Epithelial cell of proximal tubule (primary cell): Measurements from ENCODE around the gene C1orf210. TPM values are rescaled to one million over a fixed set of nuclear protein-coding genes. Genes with fewer than 3 reads are reported as not detected.
A peak's percentile ranks its signal among the peaks of the same experiment; 100 is the strongest.

ENCODE experiments used
- DNase-seq: peaks from one replicate; pipeline ENCODE4 v3.0.0-alpha.2; 2011; ENCODE audit warnings: low read depth
- H3K4me3 ChIP-seq: 2 replicates; pipeline ENCODE4 v1.5.1; 2011; ENCODE audit warnings: low read depth, mild to moderate bottlenecking, low read length
- CTCF ChIP-seq: conservative IDR thresholded peaks from 2 replicates; pipeline ENCODE4 v1.5.1; 2012; ENCODE audit warnings: low read depth, mild to moderate bottlenecking, low read length
- total RNA-seq: library from RNA; depleted of rRNA; stranded (reverse); fragments of >200 nt; gene quantifications from 2 replicates; pipeline ENCODE4 v1.2.3, GENCODE V29; 2015

The C1orf210 gene
- total RNA-seq, result 0.29 and 2.5 TPM in 2 replicates

- peak; percentile 38 for TF ChIP-seq CTCF
- DNase-seq, result no peak
- H3K4me3 ChIP-seq, result peak within 1 kb of the TSS; percentile 18
These were observed at the start of gene C1orf210 for GRCh38 chr1:43285269-43285990. TSS of gene C1orf210 (minus strand) at chr1:43285581. CDS start at chr1:43283270, 2,311 bp downstream.

- H3K4me3 ChIP-seq, result no peak overlapping the region
- no peak for DNase-seq
- TF ChIP-seq CTCF, result peak; percentile 13
These were observed 49.2 kb upstream of the C1orf210 start for GRCh38 chr1:43334453-43335205.

- no peak for TF ChIP-seq CTCF
- no peak for DNase-seq
- H3K4me3 ChIP-seq, result no peak overlapping the region
These were observed 46.3 kb upstream of the C1orf210 start for GRCh38 chr1:43331688-43332087.

GRCh38 chr1:43329995-43330751 is 44.8 kb upstream of the C1orf210 start:
- TF ChIP-seq CTCF, result no peak
- H3K4me3 ChIP-seq, result no peak overlapping the region
- DNase-seq, result no peak

- no peak for DNase-seq
These were observed 42.3 kb upstream of the C1orf210 start for GRCh38 chr1:43327549-43328292.

More at GRCh38 chr1:43327549-43328292, 42.3 kb upstream of the C1orf210 start:
- no peak overlapping the region for H3K4me3 ChIP-seq
- no peak for TF ChIP-seq CTCF
